ENCODE measurements around the gene PRKG1. TPM values are rescaled to one million over a fixed set of nuclear protein-coding genes. Genes with fewer than 3 reads are reported as not detected.
A peak's percentile ranks its signal among the peaks of the same experiment; 100 is the strongest.

PRKG1 gene
- total and polyA plus RNA-seq, 2 donors (not counting 1 experiment from before 2014, with no cell fraction given): 45.8 to 71.8 TPM

- Histone ChIP-seq H3K4me1 (ENCODE audit: control insufficient read depth, extremely low read depth, insufficient read depth, low read length) (no peaks in the 10 kb centered on the region), H2AFZ (ENCODE audit: low read length) (no peak overlapping the region), H3K9me3 (ENCODE audit: control insufficient read depth, insufficient read depth, low read depth, low read length) (no peaks in the 10 kb centered on the region), H3K4me3 (replicated peaks in 1 of 4; ENCODE audit: control extremely low read depth in 1 of 4, insufficient read depth in 1 of 4, low read depth in 3 of 4, low read length in 4 of 4) (no peak overlapping the region), H3K27me3 (ENCODE audit: control insufficient read depth, insufficient read depth, low read length) (no peaks in the 10 kb centered on the region), H4K20me1 (ENCODE audit: control insufficient read depth, extremely low read depth, insufficient read depth, low read length) (no peaks in the 10 kb centered on the region), H3K79me2 (ENCODE audit: control insufficient read depth, insufficient read depth, low read length) (no peaks in the 10 kb centered on the region), H3K36me3 (ENCODE audit: control insufficient read depth, insufficient read depth, low read length) (no peaks in the 10 kb centered on the region), H3K9ac (ENCODE audit: insufficient read depth, low read length) (no peak overlapping the region), H3K4me2 (ENCODE audit: extremely low read depth, insufficient read depth, low read length) (no peak overlapping the region), H3K27ac (ENCODE audit: insufficient read depth, low read length) (no peak overlapping the region)
- TF ChIP-seq EZH2 (IDR thresholded peaks at IDR 0.05; ENCODE audit: low read length, missing control alignments): no peak
- TF ChIP-seq, protein P1, sequence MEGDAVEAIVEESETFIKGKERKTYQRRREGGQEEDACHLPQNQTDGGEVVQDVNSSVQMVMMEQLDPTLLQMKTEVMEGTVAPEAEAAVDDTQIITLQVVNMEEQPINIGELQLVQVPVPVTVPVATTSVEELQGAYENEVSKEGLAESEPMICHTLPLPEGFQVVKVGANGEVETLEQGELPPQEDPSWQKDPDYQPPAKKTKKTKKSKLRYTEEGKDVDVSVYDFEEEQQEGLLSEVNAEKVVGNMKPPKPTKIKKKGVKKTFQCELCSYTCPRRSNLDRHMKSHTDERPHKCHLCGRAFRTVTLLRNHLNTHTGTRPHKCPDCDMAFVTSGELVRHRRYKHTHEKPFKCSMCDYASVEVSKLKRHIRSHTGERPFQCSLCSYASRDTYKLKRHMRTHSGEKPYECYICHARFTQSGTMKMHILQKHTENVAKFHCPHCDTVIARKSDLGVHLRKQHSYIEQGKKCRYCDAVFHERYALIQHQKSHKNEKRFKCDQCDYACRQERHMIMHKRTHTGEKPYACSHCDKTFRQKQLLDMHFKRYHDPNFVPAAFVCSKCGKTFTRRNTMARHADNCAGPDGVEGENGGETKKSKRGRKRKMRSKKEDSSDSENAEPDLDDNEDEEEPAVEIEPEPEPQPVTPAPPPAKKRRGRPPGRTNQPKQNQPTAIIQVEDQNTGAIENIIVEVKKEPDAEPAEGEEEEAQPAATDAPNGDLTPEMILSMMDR (conservative IDR thresholded peaks at IDR 0.05 in 1 of 2, IDR thresholded peaks at IDR 0.05 in 1 of 2; ENCODE audit: low read depth in 1 of 2, low read length in 2 of 2): no peak
- no peak for DNase-seq (ENCODE audit: low read depth in 2 of 2)
Observed at GRCh38 chr10:52269233-52269632, 1194.9 kb downstream of the PRKG1 start.

DNA sequence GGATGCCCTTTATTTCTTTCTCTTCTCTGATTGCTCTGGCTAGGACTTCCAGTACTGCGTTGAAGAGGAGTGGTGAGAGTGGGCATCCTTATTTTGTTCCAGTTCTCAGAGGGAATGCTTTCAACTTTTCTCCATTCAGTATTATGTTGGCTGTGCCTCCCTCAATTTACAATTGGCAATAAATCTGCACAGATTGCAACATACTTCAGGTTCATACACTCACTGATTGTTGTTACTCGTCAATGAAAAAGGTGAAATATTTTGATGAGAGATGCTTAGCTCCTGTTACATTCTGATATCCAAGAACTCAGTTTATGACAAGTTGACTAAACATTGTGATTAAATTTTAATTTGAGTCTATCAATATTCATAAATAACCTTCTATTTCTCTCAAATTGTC, 1201.9 kb downstream of the PRKG1 start:
- H3K27me3 ChIP-seq (ENCODE audit: control insufficient read depth, insufficient read depth, low read length): no peaks in the 10 kb centered on the region
- no peaks in the 10 kb centered on the region for H3K9me3 ChIP-seq (ENCODE audit: control insufficient read depth, insufficient read depth, low read depth, low read length)
- TF ChIP-seq EZH2 (IDR thresholded peaks at IDR 0.05; ENCODE audit: low read length, missing control alignments): no peak
- TF ChIP-seq, protein P1 (conservative IDR thresholded peaks at IDR 0.05 in 1 of 2, IDR thresholded peaks at IDR 0.05 in 1 of 2; ENCODE audit: low read depth in 1 of 2, low read length in 2 of 2): no peak
- H3K27ac ChIP-seq (ENCODE audit: insufficient read depth, low read length): no peak overlapping the region
- no peaks in the 10 kb centered on the region for H3K36me3 ChIP-seq (ENCODE audit: control insufficient read depth, insufficient read depth, low read length)
- no peak overlapping the region for H3K9ac ChIP-seq (ENCODE audit: insufficient read depth, low read length)
- no peak overlapping the region for H3K4me3 ChIP-seq (replicated peaks in 1 of 4; ENCODE audit: control extremely low read depth in 1 of 4, insufficient read depth in 1 of 4, low read depth in 3 of 4, low read length in 4 of 4)
- no peaks in the 10 kb centered on the region for H4K20me1 ChIP-seq (ENCODE audit: control insufficient read depth, extremely low read depth, insufficient read depth, low read length)
- DNase-seq (ENCODE audit: low read depth in 2 of 2): no peak
- H3K4me2 ChIP-seq (ENCODE audit: extremely low read depth, insufficient read depth, low read length): no peak overlapping the region
- H2AFZ ChIP-seq (ENCODE audit: low read length): no peak overlapping the region
- H3K4me1 ChIP-seq (ENCODE audit: control insufficient read depth, extremely low read depth, insufficient read depth, low read length): no peaks in the 10 kb centered on the region
- H3K79me2 ChIP-seq (ENCODE audit: control insufficient read depth, insufficient read depth, low read length): no peaks in the 10 kb centered on the region

- Histone ChIP-seq H4K20me1 (ENCODE audit: control insufficient read depth, extremely low read depth, insufficient read depth, low read length) (no peaks in the 10 kb centered on the region), H3K9me3 (ENCODE audit: control insufficient read depth, insufficient read depth, low read depth, low read length) (no peaks in the 10 kb centered on the region), H3K4me2 (ENCODE audit: extremely low read depth, insufficient read depth, low read length) (no peak overlapping the region), H3K27ac (ENCODE audit: insufficient read depth, low read length) (no peak overlapping the region), H2AFZ (ENCODE audit: low read length) (no peak overlapping the region), H3K79me2 (ENCODE audit: control insufficient read depth, insufficient read depth, low read length) (no peaks in the 10 kb centered on the region), H3K9ac (ENCODE audit: insufficient read depth, low read length) (no peak overlapping the region), H3K36me3 (ENCODE audit: control insufficient read depth, insufficient read depth, low read length) (no peaks in the 10 kb centered on the region), H3K4me3 (replicated peaks in 1 of 4; ENCODE audit: control extremely low read depth in 1 of 4, insufficient read depth in 1 of 4, low read depth in 3 of 4, low read length in 4 of 4) (no peak overlapping the region), H3K27me3 (ENCODE audit: control insufficient read depth, insufficient read depth, low read length) (no peaks in the 10 kb centered on the region), H3K4me1 (ENCODE audit: control insufficient read depth, extremely low read depth, insufficient read depth, low read length) (no peaks in the 10 kb centered on the region)
- TF ChIP-seq, protein P1 (conservative IDR thresholded peaks at IDR 0.05 in 1 of 2, IDR thresholded peaks at IDR 0.05 in 1 of 2; ENCODE audit: low read depth in 1 of 2, low read length in 2 of 2): no peak
- TF ChIP-seq EZH2 (IDR thresholded peaks at IDR 0.05; ENCODE audit: low read length, missing control alignments): no peak
- DNase-seq (ENCODE audit: low read depth in 2 of 2): peak in 1 of 2 donors; percentile 23
Observed at GRCh38 chr10:52276986-52277385, 1202.7 kb downstream of the PRKG1 start.
